Inflammatory macrophage treated with lipopolysaccharide for 1 hour (primary cell): ENCODE results near the gene CRYGA.
"Not testable (repeated sequence)": the region's sequence is repeated elsewhere in the genome, so short reads cannot be mapped to it uniquely, and the experiment has no call there.

ENCODE experiments used
- DNase-seq, 2 donors: peaks; one replicate each; pipeline ENCODE4 v3.0.0-alpha.2; 2020 to 2022

The CRYGA gene

GRCh38 chr2:208124013-208124715 is 39.2 kb downstream of the CRYGA start, which contains the start of gene CRYGD:
TSS of gene CRYGD (minus strand) at chr2:208124524. CDS start at chr2:208124473, 51 bp downstream.
- DNase-seq = not testable (repeated sequence)

- DNase-seq = no peak
Measured at GRCh38 chr2:208122248-208122647, 41.1 kb downstream of the CRYGA start.

GRCh38 chr2:208118918-208119317 is 44.5 kb downstream of the CRYGA start:
- no peak for DNase-seq

GRCh38 chr2:208117390-208117789 is 46.0 kb downstream of the CRYGA start:
- DNase-seq = not testable (repeated sequence)

GRCh38 chr2:208112969-208113368 is 50.4 kb downstream of the CRYGA start:
- DNase-seq = no peak

- not testable (repeated sequence) for DNase-seq
Measured at GRCh38 chr2:208112273-208112745, 51.1 kb downstream of the CRYGA start.
